Neural progenitor cell (in vitro differentiated cells): Measurements from ENCODE around the gene WNT9A.

ENCODE experiments used
- CTCF ChIP-seq: fragments of 200-600 bp; sonication (generic); IDR thresholded peaks from 2 replicates; pipeline ENCODE4 v1.5.1; 2017; ENCODE audit warnings: antibody characterized with exemption, mild to moderate bottlenecking
- EZH2 ChIP-seq: fragments of 200-600 bp; sonication (generic); IDR thresholded peaks from 2 replicates; pipeline ENCODE4 v1.6.1; 2017; ENCODE audit warnings: antibody characterized with exemption, mild to moderate bottlenecking, moderate library complexity
- EZH2phosphoT487 ChIP-seq: fragments of 200-600 bp; sonication (generic); IDR thresholded peaks from 2 replicates; pipeline ENCODE4 v1.6.1; 2017; ENCODE audit warnings: antibody characterized with exemption

- TF ChIP-seq CTCF (no peak), EZH2 (no peak), EZH2phosphoT487 (no peak)
Observed at GRCh38 chr1:227885135-227885647, 62.5 kb downstream of the WNT9A start.
